CD4-positive, alpha-beta T cell treated with Interleukin-4 for 1 hour (primary cell): ENCODE measurements around the gene CHMP4B.

Experiments
- DNase-seq, 2 donors: peaks; one replicate each; pipeline ENCODE4 v3.0.0-alpha.2; 2020 to 2022

The CHMP4B gene

GRCh38 chr20:33841436-33841799 lies 30.3 kb downstream of the CHMP4B start:
- no peak for DNase-seq

DNA sequence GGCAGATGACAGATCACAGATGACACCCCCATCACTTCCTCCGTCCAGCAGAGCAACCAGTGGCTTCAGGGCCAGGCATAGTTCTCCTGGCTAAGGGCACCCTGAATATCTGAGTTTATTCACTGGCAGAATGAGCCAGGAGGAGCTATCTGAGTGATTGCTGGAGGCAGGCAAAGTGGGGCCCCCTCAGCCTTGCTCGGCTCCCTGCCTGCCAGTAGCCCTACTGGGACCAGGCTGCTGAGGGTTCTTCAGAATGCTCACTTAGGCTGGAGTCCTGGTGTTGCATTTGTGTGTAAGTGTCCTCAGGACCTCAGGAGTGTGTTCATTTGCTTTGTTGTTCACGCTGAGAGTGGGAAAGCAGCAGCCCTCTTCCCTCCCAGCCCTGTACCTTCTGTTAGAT lies 31.2 kb downstream of the CHMP4B start:
- no peak for DNase-seq

DNA sequence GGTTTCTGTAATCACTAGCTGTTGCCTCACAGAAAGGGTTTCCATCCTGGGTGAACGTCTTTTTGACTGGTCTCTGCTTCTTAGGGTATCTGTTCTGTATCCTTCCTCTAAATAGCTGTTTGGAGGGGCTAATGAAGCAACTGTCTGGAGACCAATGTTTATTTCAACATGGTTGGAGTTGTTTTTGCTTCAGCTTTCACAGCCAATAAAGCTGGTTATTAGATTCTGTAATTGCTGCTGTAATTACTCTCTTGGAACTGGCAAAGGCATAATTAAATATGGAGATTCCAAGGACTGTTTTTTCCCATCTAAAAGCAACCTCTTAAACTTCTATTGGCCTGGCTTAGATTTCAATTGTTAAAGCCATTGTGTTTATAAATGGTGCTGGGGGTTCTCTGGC lies 31.9 kb downstream of the CHMP4B start:
- DNase-seq = no peak

- DNase-seq = no peak
These were observed 32.7 kb downstream of the CHMP4B start for GRCh38 chr20:33843854-33844253.

GRCh38 chr20:33846291-33846935 lies 35.3 kb downstream of the CHMP4B start:
- DNase-seq = no peak

GRCh38 chr20:33847006-33847405 lies 35.9 kb downstream of the CHMP4B start:
- DNase-seq = no peak

DNA sequence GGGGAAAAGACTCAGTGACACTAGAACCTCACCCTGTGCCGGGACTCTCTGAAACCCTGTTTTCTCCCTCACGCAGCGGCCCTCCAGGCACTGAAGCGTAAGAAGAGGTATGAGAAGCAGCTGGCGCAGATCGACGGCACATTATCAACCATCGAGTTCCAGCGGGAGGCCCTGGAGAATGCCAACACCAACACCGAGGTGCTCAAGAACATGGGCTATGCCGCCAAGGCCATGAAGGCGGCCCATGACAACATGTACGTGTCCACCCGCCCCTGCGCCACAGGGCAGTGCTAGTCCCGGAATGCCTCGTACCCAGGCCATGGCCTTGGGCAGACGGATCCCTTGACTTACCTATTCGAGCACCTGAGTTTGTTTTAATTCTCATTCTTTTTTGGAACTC lies 37.2 kb downstream of the CHMP4B start:
- no peak for DNase-seq

DNA sequence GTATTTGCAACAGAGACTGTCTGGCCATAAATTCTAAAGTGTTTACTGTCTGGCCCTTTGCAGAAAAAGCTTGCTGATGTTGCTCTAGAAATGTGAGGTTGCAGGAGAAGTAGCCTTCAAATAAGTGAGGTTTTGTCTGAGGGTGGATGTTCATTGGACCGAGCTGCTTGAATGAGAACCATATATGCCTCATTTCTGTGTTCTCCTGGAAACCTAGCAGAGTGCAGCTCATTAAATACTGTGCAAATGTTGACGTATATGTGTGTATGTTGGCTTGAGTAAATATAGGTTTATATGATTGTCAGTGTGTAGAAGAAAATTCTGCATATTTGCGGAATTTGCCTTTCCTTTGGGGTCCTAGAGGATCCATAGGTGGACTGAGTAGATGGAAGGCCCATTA lies 39.0 kb downstream of the CHMP4B start:
- no peak for DNase-seq

DNA sequence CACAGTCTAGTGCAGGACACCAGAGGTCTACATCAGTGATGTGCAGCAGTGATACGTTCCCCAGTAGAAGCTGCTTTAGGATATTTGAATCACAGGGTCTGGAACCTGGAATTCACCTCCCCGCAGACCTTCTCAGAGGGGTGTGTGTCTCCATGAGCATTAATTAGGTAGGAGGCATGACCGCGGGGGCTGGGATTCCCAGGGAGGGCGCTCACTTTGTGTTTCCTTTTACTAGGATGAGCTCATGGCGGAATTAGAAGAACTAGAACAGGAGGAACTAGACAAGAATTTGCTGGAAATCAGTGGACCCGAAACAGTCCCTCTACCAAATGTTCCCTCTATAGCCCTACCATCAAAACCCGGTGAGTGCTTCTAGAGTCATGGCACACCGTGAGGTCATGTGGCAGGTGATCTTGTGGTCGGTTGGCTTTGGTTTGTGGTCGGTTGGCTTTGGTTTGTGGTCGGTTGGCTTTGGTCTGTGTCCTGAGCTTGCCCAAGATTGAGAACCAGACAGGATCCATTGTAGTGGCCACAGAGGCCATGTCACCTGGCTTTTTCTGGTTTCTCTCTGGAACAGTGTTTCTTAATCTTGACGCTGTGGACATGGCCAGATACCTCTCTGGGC lies 40.8 kb downstream of the CHMP4B start:
- no peak for DNase-seq

GRCh38 chr20:33852626-33853506 lies 41.7 kb downstream of the CHMP4B start:
- no peak for DNase-seq

- DNase-seq = peak in 1 of 2 donors; percentile 20
These were observed 42.3 kb downstream of the CHMP4B start for GRCh38 chr20:33853507-33853813.

DNA sequence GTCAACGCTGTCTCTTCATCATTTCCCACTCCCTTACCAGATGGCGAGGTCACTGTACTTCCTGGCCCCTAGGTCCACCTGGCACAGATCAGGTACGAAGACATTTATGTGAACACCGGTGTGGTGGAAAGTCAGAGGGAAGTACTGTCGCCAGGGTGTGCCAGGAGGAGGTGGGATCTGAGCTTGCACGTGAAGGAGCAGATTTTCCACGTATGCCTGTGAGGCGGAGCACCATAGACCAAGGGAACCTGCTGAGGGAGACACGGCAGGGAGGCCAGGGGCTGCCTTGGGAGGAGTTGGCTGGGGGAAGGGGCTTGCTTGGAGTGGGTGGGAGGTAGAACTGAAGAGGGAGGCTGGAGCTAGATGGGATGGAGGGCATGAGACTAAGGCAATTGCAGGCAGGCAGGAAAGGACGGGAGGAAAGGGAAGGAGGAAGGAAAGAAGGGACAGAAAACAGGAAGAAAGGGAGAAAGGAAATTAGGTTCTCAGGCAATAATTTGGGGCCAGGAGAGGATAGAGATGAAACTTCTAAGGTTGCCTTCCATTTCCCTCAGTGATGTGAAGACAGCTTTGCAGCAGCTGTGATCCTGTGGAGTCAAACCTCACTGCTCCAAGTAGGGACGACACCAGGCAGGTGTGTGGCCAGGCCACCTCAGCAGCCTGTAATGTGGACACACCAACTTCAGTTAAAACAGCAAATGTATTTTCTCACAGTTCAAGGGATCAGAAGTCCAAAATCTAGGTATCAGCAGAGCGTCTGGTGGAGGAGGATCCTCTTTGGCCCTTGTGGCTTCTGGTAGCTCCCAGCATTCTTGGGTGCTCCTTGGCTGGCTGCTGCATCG lies 46.8 kb downstream of the CHMP4B start:
- no peak for DNase-seq

GRCh38 chr20:33858666-33859065 lies 47.5 kb downstream of the CHMP4B start:
- DNase-seq = no peak

DNA sequence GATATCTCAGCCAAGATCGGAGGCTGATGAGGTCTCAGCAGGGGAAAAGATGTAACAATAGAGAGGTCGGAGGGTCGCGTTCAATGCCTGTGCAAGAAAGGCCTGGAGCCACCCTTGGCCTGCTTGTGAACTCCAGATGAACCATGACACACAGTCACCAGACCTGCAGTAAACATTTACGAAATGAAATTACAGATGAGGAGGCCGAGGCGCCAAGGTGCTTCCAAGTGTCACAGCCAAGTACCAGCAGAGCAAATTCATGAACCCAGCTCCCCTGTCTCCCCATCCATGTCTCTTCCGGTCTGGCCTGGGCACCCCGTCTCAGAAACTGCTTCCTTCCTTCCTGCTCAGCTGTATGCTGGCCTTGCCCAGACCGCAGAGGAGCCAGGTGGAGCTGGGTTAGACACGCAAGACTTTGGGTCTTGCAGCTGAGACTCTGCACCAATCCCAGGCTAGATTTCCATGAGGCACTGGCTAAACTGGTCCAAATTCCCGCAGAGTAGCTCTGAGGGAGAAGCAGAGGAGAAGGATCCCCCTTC lies 48.1 kb downstream of the CHMP4B start:
- peak; percentile 11 to 42 for DNase-seq

DNA sequence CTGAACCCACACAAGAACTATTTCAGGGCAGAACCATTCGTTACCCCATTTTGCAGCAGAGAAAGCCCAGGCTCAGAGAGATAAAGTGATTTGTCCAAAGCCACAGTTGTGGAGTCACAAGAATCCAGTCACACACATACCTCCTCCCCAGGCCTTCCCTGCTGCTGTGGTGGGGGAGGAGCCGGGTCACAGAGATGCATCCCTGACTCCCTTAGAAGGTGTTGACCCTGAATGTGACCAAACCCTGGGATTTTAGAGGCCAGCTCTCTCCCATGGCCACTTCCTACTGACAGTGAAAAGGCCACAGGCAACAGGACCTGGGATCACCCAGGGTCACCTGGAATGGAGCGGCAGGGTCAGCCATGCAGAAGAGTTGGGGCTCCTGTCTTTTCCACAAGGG lies 48.6 kb downstream of the CHMP4B start:
- DNase-seq = no peak

GRCh38 chr20:33861458-33861857 lies 50.3 kb downstream of the CHMP4B start:
- DNase-seq = no peak

DNA sequence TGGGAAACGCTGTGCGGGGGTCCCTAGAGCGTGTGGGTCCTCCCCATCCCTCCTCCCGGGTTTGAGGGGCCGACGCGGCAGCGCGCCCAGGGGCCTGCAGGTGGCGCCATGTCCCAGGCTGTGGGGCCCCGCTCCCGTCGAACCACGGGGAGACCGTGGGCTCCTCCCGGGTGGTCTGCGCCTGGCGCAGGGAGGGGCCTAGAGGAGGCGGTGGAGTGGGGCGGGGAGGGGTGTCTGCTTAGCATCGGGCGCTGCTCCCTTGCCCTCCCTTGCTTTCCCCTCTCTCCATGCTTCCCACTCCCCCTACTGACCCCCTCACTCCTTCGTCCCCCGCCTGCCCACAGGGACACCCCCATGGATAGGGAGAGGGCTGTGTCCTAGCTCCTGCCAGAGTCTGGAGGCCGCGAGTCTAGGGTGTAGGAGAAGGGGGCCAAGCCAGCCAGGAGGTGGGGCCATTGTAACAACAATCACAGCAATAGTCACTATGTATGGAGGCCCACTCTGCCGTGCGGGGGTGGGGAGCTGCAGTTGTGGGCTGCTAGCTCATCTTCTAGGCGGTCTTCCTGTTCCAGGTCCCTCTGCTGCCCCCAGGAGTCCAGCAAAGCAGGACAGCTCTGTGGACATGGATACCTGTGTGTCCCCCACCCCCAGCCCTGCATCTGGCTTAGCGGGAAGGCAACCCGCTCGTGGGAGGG lies 51.7 kb downstream of the CHMP4B start:
- peak; percentile 19 to 26 for DNase-seq

DNA sequence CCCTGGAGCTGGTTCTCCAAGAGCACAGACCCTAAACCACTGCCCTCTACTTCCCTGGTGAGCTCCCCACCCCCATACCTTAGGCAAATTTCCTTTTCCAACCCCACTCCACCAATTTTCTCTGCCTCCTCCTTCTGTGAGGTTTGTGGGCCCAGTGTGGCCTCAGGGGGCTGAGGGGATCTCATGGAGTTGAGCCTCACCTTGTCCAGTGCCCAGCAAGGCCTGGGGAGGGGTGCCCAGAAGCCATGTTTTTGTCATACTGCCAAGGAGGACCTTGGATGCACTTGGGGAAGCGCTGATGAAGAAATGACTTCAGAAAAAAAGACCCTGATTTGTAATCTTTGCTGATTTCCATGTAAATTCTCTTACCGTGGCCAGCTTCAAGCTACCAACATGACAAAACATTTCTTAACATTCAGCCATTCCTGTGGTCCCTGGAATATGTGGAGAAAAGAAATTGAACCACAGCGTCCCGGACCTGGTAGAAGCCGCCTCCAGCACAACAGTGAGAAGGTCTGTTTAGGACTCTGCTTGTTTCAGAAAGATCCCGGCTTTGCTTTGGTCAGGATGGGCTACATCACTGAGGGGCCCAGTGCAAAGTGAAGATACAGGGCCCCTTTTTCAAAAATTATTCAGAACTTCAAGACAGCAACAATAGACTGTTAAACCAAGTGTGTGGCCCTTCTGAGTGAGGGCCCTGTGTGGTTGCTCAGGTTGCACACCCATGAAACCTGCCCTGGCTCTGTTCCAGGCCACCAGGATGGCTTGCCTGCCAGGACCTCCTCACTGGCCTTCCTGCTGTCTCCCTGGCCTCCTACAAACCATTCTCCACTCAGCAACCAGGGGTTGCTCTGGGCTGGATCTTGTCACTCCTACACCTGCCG lies 52.5 kb downstream of the CHMP4B start:
- no peak for DNase-seq

DNA sequence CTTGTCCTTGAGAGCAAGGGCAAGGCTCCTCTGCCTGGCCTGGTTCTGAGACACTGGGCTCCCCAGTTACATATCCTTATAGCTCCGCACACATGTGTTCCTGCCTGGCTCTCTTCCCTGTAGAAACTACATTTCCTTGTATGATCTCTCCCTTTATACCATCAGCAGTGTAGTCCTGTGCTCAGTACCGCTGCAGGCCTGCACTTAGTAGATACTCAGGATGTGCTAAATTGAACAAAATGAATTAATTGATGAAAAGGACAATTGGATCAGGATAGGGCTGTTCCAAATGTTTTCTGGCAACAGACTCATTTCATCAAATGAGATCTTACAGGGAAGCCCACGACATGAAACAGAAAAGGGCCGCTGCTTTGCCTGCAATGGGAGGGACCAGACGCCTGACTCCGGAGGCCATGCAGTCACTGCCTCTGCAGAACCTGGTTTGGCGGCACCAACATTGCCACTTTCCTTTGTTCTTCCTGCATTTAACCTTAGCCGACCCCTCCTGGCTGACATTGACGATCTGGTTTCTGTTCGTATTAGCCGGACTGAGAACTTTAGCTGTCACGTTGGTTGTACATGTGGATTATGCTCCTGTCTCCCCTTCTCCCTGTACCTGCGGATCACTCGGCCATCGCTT lies 53.3 kb downstream of the CHMP4B start:
- DNase-seq = no peak

GRCh38 chr20:33865761-33866370 lies 54.7 kb downstream of the CHMP4B start:
- DNase-seq = no peak
